Measurements from ENCODE around the gene HES6.

Gene HES6

DNA sequence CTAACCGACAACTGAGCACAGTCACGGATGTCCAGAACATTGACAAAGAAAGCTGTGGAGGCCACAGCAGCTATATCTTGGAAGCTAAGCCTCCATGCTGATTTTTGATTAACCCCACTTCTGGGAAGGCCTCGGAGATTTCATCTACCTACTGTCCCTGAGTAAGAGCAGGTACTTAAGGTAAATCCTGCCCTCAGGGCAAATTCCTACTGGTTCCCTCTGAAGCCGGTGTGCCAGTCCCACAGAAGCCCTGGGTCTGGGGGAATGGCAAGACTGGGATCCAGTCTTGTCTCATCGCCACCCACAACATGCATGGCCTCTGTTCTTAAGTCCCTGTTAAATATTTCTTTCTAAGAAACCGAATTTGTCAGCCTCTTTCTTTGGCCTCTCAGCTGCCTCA is 29.9 kb upstream of the HES6 start:
- no peak overlapping the region for H3K4me3 Mint-ChIP-seq

DNA sequence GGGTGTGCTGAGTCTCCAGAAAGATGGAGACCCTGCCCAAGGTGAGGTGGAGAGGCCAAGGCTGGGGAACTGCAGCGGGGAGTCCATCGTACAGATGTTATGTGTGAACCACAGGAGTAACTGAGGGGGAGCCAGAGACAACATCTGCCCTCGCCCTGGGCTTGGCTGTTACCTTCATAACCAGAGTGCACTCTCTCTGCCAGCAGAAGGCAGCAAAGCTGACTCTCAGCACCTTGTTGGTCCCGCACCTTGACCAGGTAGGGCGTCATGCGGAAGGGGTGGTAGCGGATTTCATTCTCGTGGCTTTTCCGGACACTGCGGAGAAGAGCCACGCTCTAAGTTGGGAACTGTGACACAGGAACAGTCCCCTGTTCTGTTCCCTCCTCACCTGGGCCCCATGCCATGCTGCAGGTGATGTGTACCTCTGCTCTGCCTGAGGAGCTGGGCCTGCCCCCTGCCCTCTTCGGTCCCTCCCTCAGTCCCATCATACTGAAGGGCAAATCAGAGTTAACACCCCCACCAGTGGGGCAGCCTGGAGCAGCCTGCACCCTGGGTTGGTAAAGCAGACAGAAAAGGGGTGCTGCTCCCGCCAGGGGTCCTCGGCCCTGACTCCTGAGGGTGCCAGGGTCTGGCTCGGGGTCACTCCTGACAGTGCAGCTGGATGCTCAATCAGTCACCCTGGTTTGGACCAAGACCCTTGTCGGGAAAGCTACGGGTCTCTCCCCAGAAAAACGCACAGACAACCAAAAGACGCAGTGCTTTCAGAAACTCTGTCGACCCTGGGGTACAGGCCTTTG is 28.2 kb upstream of the HES6 start:
- Mint-ChIP-seq H3K36me3 (ENCODE audit: low read depth) (peaks cover 28% of the 10 kb centered on the region), H3K4me1 (peaks cover 19% of the 10 kb centered on the region)

More for the DNA sequence above, 29.9 kb upstream of the HES6 start:
- Mint-ChIP-seq H3K27ac (no peak overlapping the region), H3K27me3 (ENCODE audit: low read depth) (no peaks in the 10 kb centered on the region), H3K9me3 (no peaks in the 10 kb centered on the region), H3K36me3 (ENCODE audit: low read depth) (peaks cover 41% of the 10 kb centered on the region), H3K4me1 (peaks cover 14% of the 10 kb centered on the region)
- TF ChIP-seq, protein P1, sequence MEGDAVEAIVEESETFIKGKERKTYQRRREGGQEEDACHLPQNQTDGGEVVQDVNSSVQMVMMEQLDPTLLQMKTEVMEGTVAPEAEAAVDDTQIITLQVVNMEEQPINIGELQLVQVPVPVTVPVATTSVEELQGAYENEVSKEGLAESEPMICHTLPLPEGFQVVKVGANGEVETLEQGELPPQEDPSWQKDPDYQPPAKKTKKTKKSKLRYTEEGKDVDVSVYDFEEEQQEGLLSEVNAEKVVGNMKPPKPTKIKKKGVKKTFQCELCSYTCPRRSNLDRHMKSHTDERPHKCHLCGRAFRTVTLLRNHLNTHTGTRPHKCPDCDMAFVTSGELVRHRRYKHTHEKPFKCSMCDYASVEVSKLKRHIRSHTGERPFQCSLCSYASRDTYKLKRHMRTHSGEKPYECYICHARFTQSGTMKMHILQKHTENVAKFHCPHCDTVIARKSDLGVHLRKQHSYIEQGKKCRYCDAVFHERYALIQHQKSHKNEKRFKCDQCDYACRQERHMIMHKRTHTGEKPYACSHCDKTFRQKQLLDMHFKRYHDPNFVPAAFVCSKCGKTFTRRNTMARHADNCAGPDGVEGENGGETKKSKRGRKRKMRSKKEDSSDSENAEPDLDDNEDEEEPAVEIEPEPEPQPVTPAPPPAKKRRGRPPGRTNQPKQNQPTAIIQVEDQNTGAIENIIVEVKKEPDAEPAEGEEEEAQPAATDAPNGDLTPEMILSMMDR (IDR thresholded peaks at IDR 0.05; ENCODE audit: unreplicated experiment in 3 of 3): no peak

DNA sequence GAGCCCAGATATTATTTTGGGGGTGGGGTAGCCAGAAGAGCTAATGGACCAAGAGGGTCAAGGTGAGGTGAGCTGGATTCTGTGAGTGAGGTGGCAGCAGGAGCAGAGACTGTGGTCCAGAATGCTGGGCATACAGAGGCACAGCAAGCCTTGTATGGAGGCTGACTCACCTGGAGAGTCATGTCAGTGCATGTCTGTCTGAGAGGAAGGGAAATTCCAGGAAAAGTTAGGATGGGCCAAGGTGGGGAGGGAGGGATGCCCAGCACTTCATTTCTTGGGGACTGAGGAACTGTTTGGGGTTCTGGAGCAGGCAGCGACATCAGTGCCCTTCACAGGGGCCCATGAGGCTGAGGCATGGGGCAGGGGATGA is 27.5 kb upstream of the HES6 start:
- no peak overlapping the region for H3K4me3 Mint-ChIP-seq
- no peaks in the 10 kb centered on the region for H3K27me3 Mint-ChIP-seq (ENCODE audit: low read depth)
- H3K27ac Mint-ChIP-seq: no peak overlapping the region
- H3K36me3 Mint-ChIP-seq (ENCODE audit: low read depth): peaks cover 22% of the 10 kb centered on the region
- TF ChIP-seq, protein P1 (IDR thresholded peaks at IDR 0.05; ENCODE audit: unreplicated experiment in 3 of 3): no peak
- no peaks in the 10 kb centered on the region for H3K9me3 Mint-ChIP-seq
- peaks cover 20% of the 10 kb centered on the region for H3K4me1 Mint-ChIP-seq

More for the DNA sequence above, 28.2 kb upstream of the HES6 start:
- no peak overlapping the region for H3K27ac Mint-ChIP-seq
- no peaks in the 10 kb centered on the region for H3K9me3 Mint-ChIP-seq
- TF ChIP-seq, protein P1 (IDR thresholded peaks at IDR 0.05; ENCODE audit: unreplicated experiment in 3 of 3): no peak
- no peaks in the 10 kb centered on the region for H3K27me3 Mint-ChIP-seq (ENCODE audit: low read depth)
- no peak overlapping the region for H3K4me3 Mint-ChIP-seq

DNA sequence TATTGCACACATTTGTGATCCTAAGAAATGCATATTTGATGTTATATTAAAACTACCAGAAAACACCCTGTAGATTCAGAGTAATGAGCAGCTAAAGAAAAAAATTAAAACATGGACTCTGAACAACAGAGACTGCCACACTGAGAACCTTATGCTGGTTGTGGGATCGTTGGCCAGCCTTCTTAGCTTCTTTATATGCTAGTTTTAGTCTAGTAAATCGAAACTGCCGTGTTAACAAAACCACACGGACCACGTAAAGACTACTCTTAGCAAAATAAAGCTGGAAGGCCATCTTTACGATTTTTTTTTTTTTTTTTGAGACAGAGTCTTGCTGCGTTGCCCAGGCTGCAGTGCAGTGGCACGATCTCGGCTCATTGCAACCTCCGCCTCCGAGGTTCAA is 25.8 kb upstream of the HES6 start:
- no peaks in the 10 kb centered on the region for H3K27me3 Mint-ChIP-seq (ENCODE audit: low read depth)
- no peak overlapping the region for H3K4me3 Mint-ChIP-seq
- H3K27ac Mint-ChIP-seq: no peak overlapping the region
- peaks cover 20% of the 10 kb centered on the region for H3K4me1 Mint-ChIP-seq
- peaks cover 16% of the 10 kb centered on the region for H3K36me3 Mint-ChIP-seq (ENCODE audit: low read depth)
- H3K9me3 Mint-ChIP-seq: no peaks in the 10 kb centered on the region
- TF ChIP-seq, protein P1 (IDR thresholded peaks at IDR 0.05; ENCODE audit: unreplicated experiment in 3 of 3): no peak

- Mint-ChIP-seq H3K27ac (peak overlapping the region in 1 of 3 experiments; percentile 94), H3K27me3 (ENCODE audit: low read depth) (no peaks in the 10 kb centered on the region)
- TF ChIP-seq, protein P1 (IDR thresholded peaks at IDR 0.05; ENCODE audit: unreplicated experiment in 3 of 3): no peak
Observed at GRCh38 chr2:238264072-238264460, 24.2 kb upstream of the HES6 start.

More at GRCh38 chr2:238264072-238264460, 24.2 kb upstream of the HES6 start:
- peaks cover 30% of the 10 kb centered on the region for H3K4me1 Mint-ChIP-seq
- H3K36me3 Mint-ChIP-seq (ENCODE audit: low read depth): peaks cover 14% of the 10 kb centered on the region
- no peak overlapping the region for H3K4me3 Mint-ChIP-seq
- no peaks in the 10 kb centered on the region for H3K9me3 Mint-ChIP-seq

All from nephron (organoid).